CD14-positive monocyte (primary cell): Measurements from ENCODE around the gene ATG7. TPM values are rescaled to one million over a fixed set of nuclear protein-coding genes. Genes with fewer than 3 reads are reported as not detected.
A peak's percentile ranks its signal among the peaks of the same experiment; 100 is the strongest.

Experiments
- DNase-seq, 3 donors: peaks; one replicate each; pipeline ENCODE4 v3.0.0-alpha.2; 2011 to 2022
- H2AFZ ChIP-seq: 2 replicates; pipeline ENCODE4 v1.6.0; 2012; ENCODE audit warnings: mild to moderate bottlenecking, low read depth, low read length, inconsistent platforms; ENCODE audit not compliant: insufficient read depth, poor library complexity, severe bottlenecking
- H3K27ac ChIP-seq, 2 donors: 1 replicate in 1 of 2; 2 replicates in 1 of 2; pipeline ENCODE4 v1.5.1; 2012 to 2013; ENCODE audit warnings: low read length in 2 of 2, control low read depth in 1 of 2, inconsistent platforms in 1 of 2, low read depth in 1 of 2, mild to moderate bottlenecking in 1 of 2
- H3K27me3 ChIP-seq, 2 donors: one replicate each; pipeline versions ENCODE4 v1.6.0 to v1.6.1; 2011 to 2013; ENCODE audit warnings: low read length in 2 of 2; ENCODE audit not compliant: control insufficient read depth in 2 of 2, insufficient read depth in 2 of 2
- H3K36me3 ChIP-seq, 2 donors: replicated peaks in 1 of 2; 1 replicate in 1 of 2; 2 replicates in 1 of 2; pipeline versions ENCODE4 v1.5.1 to v1.6.1; 2012 to 2013; ENCODE audit warnings: low read length in 2 of 2, control low read depth in 1 of 2, inconsistent platforms in 1 of 2, mild to moderate bottlenecking in 1 of 2; ENCODE audit not compliant: insufficient read depth in 2 of 2, control insufficient read depth in 1 of 2
- H3K4me1 ChIP-seq, 2 donors: 1 replicate in 1 of 2; 2 replicates in 1 of 2; pipeline versions ENCODE4 v1.5.1 to v1.6.1; 2012 to 2013; ENCODE audit warnings: low read length in 2 of 2, control low read depth in 1 of 2, inconsistent platforms in 1 of 2, mild to moderate bottlenecking in 1 of 2, moderate library complexity in 1 of 2; ENCODE audit not compliant: insufficient read depth in 2 of 2, control insufficient read depth in 1 of 2
- H3K4me2 ChIP-seq: replicated peaks from 2 replicates; pipeline ENCODE3; 2012; ENCODE audit warnings: low read length, moderate library complexity, mild to moderate bottlenecking; ENCODE audit not compliant: poor library complexity, severe bottlenecking; ENCODE audit errors: extremely low read depth
- H3K4me3 ChIP-seq, 3 experiments: fragments of 200-600 bp in 1 of 3; sonication (generic) in 1 of 3; replicated peaks in 1 of 3; 1 replicate in 2 of 3; 2 replicates in 1 of 3; pipeline ENCODE4 v1.5.1; 2011 to 2013; ENCODE audit warnings: low read length in 3 of 3, mild to moderate bottlenecking in 3 of 3, control low read depth in 2 of 3, low read depth in 2 of 3, inconsistent platforms in 1 of 3, moderate library complexity in 1 of 3
- H3K79me2 ChIP-seq: 2 replicates; pipeline ENCODE4 v1.6.0; 2012; ENCODE audit warnings: mild to moderate bottlenecking, control low read depth, inconsistent platforms, low read length, moderate library complexity; ENCODE audit not compliant: insufficient read depth
- H3K9ac ChIP-seq: 2 replicates; pipeline ENCODE4 v1.6.0; 2017; ENCODE audit warnings: low read length, mild to moderate bottlenecking; ENCODE audit not compliant: insufficient read depth, poor library complexity, severe bottlenecking
- H3K9me3 ChIP-seq, 2 donors: replicated peaks in 1 of 2; 1 replicate in 1 of 2; 2 replicates in 1 of 2; pipeline versions ENCODE4 v1.5.1 to v1.6.1; 2012 to 2013; ENCODE audit warnings: low read length in 2 of 2, control low read depth in 1 of 2; ENCODE audit not compliant: control insufficient read depth in 1 of 2, insufficient read depth in 1 of 2
- H4K20me1 ChIP-seq: 2 replicates; pipeline ENCODE4 v1.6.0; 2012; ENCODE audit warnings: mild to moderate bottlenecking, low read length, control low read depth, moderate library complexity; ENCODE audit not compliant: insufficient read depth
- H3K27ac Mint-ChIP-seq, 7 donors: one replicate each; pipeline ENCODE4 v1.8.0; 2020; ENCODE audit warnings: mild to moderate bottlenecking in 7 of 7, mixed read lengths in 7 of 7, moderate library complexity in 6 of 7, inconsistent platforms in 2 of 7
- H3K27me3 Mint-ChIP-seq, 3 donors: one replicate each; pipeline ENCODE4 v1.8.0; 2021 to 2022; ENCODE audit warnings: low read depth in 3 of 3, mild to moderate bottlenecking in 3 of 3, mixed read lengths in 3 of 3, moderate library complexity in 3 of 3, inconsistent platforms in 1 of 3
- H3K36me3 Mint-ChIP-seq, 2 donors: one replicate each; pipeline ENCODE4 v1.8.0; 2020; ENCODE audit warnings: mixed read lengths in 2 of 2, inconsistent platforms in 1 of 2, mild to moderate bottlenecking in 1 of 2
- H3K4me1 Mint-ChIP-seq: one replicate; pipeline ENCODE4 v1.8.0; 2020; ENCODE audit warnings: mild to moderate bottlenecking, mixed read lengths
- H3K4me3 Mint-ChIP-seq, 2 donors: one replicate each; pipeline ENCODE4 v1.8.0; 2020; ENCODE audit warnings: mild to moderate bottlenecking in 2 of 2, mixed read lengths in 2 of 2, moderate library complexity in 1 of 2
- H3K9me3 Mint-ChIP-seq, 7 donors: one replicate each; pipeline ENCODE4 v1.8.0; 2020 to 2022; ENCODE audit warnings: mixed read lengths in 7 of 7, mild to moderate bottlenecking in 6 of 7, moderate library complexity in 6 of 7, inconsistent platforms in 2 of 7
- WGBS: methylation state at CpG from one replicate; pipeline ENCODE4 v1.1.5; 2013; ENCODE audit warnings: missing lambda C conversion rate; ENCODE audit not compliant: insufficient coverage; 5-methylcytosine and 5-hydroxymethylcytosine counted together
- intact Hi-C, 2 donors: fragments of 100-400 bp; cut with micrococcal nuclease; formaldehyde crosslinking; loops; one replicate each; pipeline versions ENCODE4 v1.15.0 to v1.15.1; 2023
- polyA plus RNA-seq, 3 donors: library from polyadenylated mRNA; depleted of rRNA in 1 of 3; unstranded in 2 of 3; stranded (reverse) in 1 of 3; fragments of 300-500 nt in 2 of 3; fragments of >200 nt in 1 of 3; fragmentation: Illumina TruSeq in 2 of 3; gene quantifications; 1 replicate in 2 of 3; 2 replicates in 1 of 3; pipeline ENCODE4 v1.2.3, GENCODE V29; 2012 to 2021
- TF ChIP-seq, protein P1 (sequence below): fragments of 200-600 bp; IDR thresholded peaks from one replicate; pipeline ENCODE4 v1.8.0; 2022; ENCODE audit warnings: antibody characterized with exemption, mild to moderate bottlenecking

ATG7 gene
- polyA plus RNA-seq, 3 donors = 57.4 to 101 (median 89.7) TPM

DNA sequence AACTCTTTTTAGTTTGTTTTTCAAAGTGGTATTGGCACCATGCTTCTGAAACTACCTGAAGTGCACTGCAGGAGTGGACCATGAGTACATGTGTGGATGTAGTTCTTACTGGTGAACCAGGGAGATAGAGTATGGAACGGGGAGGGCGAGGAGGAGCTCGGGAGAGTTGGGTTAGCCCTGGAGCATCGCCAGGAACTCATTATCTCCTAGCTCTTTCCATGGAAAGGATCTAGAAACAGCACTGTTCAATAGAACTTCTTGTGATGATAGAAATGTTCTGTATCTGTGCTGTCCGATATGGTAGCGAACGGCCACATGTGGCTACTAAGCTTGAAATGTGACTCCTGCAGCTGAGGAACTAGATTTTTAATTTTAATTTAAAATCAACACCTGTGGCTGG lies 324.2 kb downstream of the ATG7 start:
- Mint-ChIP-seq H3K4me1 (peaks cover 5% of the 10 kb centered on the region), H3K36me3 (peaks cover 43 to 61% of the 10 kb centered on the region in 2 donors), H3K4me3 (no peak overlapping the region), H3K9me3 (peaks cover 2 to 13% (median 8%) of the 10 kb centered on the region in 7 donors), H3K27me3 (peaks cover 0 to 1% (median 0%) of the 10 kb centered on the region in 3 donors), H3K27ac (peak overlapping the region in 2 of 7 donors; percentile 21 to 78)
- TF ChIP-seq, protein P1, sequence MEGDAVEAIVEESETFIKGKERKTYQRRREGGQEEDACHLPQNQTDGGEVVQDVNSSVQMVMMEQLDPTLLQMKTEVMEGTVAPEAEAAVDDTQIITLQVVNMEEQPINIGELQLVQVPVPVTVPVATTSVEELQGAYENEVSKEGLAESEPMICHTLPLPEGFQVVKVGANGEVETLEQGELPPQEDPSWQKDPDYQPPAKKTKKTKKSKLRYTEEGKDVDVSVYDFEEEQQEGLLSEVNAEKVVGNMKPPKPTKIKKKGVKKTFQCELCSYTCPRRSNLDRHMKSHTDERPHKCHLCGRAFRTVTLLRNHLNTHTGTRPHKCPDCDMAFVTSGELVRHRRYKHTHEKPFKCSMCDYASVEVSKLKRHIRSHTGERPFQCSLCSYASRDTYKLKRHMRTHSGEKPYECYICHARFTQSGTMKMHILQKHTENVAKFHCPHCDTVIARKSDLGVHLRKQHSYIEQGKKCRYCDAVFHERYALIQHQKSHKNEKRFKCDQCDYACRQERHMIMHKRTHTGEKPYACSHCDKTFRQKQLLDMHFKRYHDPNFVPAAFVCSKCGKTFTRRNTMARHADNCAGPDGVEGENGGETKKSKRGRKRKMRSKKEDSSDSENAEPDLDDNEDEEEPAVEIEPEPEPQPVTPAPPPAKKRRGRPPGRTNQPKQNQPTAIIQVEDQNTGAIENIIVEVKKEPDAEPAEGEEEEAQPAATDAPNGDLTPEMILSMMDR = no peak
- peaks cover 51% of the 10 kb centered on the region for H3K79me2 ChIP-seq
- H3K36me3 ChIP-seq = peaks cover 20 to 50% of the 10 kb centered on the region in 2 donors
- H3K4me3 ChIP-seq = no peak overlapping the region
- WGBS = 100% methylated on average over 3 of the region's 7 CpGs
- no peak overlapping the region for H3K27ac ChIP-seq
- peaks cover 38% of the 10 kb centered on the region for H4K20me1 ChIP-seq
- no peak overlapping the region for H2AFZ ChIP-seq
- no peak overlapping the region for H3K4me2 ChIP-seq
- H3K4me1 ChIP-seq = no peaks in the 10 kb centered on the region
- no peaks in the 10 kb centered on the region for H3K27me3 ChIP-seq
- intact Hi-C loops = no loop called here
- H3K9ac ChIP-seq = no peak overlapping the region
- H3K9me3 ChIP-seq = peaks cover 0 to 2% of the 10 kb centered on the region in 2 donors
- no peak for DNase-seq

DNA sequence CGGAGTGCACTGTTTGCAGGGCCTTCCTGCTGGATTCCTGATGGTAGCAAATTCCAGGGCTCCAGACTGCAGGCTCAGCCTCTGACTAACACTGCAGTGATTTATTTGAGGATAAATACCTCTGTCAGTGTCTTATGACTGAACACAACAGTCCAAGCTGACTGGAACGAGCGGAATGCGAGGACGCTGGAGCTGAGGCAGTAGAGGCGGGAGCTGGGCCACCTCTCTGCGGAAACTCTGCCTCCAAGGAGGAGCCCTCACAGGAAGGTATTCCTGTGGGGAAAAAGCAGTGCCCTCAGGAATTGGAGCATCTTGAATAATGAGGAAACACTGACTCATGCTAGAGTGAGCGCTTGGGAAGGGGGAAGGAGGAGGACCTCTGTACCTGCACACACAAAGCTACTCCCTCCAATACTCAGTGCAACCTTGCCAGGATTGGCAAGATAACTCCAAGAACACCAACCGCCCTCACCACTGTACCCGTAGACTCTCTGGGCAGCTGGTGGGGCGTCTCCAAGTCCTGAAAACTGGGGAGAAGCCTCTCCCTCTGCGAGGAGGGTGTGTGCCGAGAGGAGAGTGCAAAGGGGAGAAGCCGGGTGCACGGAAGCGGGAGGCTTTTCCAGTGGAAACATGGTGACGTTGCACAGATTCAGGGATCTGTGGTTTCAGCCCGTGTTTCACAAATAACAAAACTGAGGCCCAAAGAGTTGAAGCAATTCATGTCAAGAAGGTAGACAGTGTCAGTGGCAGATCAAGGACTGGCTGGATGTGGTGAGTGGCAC lies 328.5 kb downstream of the ATG7 start:
- Histone ChIP-seq H3K79me2 (peaks cover 47% of the 10 kb centered on the region), H3K9ac (no peak overlapping the region), H3K27me3 (no peaks in the 10 kb centered on the region), H3K4me1 (no peaks in the 10 kb centered on the region), H2AFZ (no peak overlapping the region), H4K20me1 (peaks cover 29% of the 10 kb centered on the region), H3K4me3 (no peak overlapping the region), H3K27ac (no peak overlapping the region), H3K36me3 (peaks cover 17 to 48% of the 10 kb centered on the region in 2 donors), H3K4me2 (no peak overlapping the region), H3K9me3 (peaks cover 0 to 2% of the 10 kb centered on the region in 2 donors)
- TF ChIP-seq, protein P1 = no peak
- H3K36me3 Mint-ChIP-seq = peaks cover 45 to 62% of the 10 kb centered on the region in 2 donors
- peaks cover 5% of the 10 kb centered on the region for H3K4me1 Mint-ChIP-seq
- intact Hi-C loops = no loop called here
- peaks cover 0 to 1% (median 0%) of the 10 kb centered on the region in 3 donors for H3K27me3 Mint-ChIP-seq
- H3K27ac Mint-ChIP-seq = peak overlapping the region in 2 of 7 donors; percentile 6 to 20
- DNase-seq = no peak
- peaks cover 2 to 13% (median 8%) of the 10 kb centered on the region in 7 donors for H3K9me3 Mint-ChIP-seq
- WGBS = 99% methylated on average over 14 of the region's 18 CpGs
- no peak overlapping the region for H3K4me3 Mint-ChIP-seq
